ENCODE measurements around the gene DNAJC22. TPM values are rescaled to one million over a fixed set of nuclear protein-coding genes. Genes with fewer than 3 reads are reported as not detected.
"Not testable (repeated sequence)": the region's sequence is repeated elsewhere in the genome, so short reads cannot be mapped to it uniquely, and the experiment has no call there.

The DNAJC22 gene
- total RNA-seq, 1 experiment from 2014 or later: 47.7 TPM

DNA sequence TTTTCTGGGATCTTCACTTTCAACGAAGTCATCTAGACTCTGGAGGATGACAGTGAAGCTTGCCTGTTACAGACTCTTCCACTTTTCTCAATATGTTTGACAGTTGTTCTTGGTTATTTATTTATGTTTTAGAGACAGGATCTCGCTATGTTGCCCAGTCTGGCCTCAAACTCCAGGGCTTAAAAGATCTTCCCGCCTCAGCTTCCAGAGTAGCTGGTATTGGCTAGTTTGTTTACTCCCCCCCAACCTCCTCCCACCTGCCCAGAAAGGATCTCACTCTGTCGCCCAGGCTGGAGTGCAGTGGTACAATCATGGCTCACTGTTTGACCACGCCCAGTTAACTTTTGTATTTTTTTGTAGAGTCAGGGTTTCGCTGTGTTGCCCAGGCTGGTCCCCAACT lies 23.9 kb downstream of the DNAJC22 start:
- ChIA-PET POLR2A (no interaction called here), CTCF (interaction anchor here (1.6 kb wide), 1 partner anchor 12 kb away, joined by 6 read pairs; no protein-coding TSS in a partner anchor)
- no TSS peak for BruUV-seq (replicated peaks)
- DNase-seq: no peak
- Mint-ChIP-seq H3K36me3 (ENCODE audit: insufficient read depth, unreplicated experiment) (peaks cover 24% of the 10 kb centered on the region), H3K4me1 (ENCODE audit: low read depth, unreplicated experiment) (peaks cover 4% of the 10 kb centered on the region), H3K27me3 (ENCODE audit: insufficient read depth, unreplicated experiment) (no peaks in the 10 kb centered on the region), H3K4me3 (ENCODE audit: unreplicated experiment) (no peak overlapping the region), H3K9me3 (ENCODE audit: unreplicated experiment) (no peaks in the 10 kb centered on the region), H3K27ac (ENCODE audit: unreplicated experiment) (no peak overlapping the region)
- Histone ChIP-seq H3K9me3 (no peaks in the 10 kb centered on the region), H3K4me3 (ENCODE audit: low read depth, low read length) (no peak overlapping the region), H3K27me3 (replicated peaks; ENCODE audit: control insufficient read depth, insufficient read depth, low read length) (no peaks in the 10 kb centered on the region), H3K4me1 (peaks cover 17% of the 10 kb centered on the region), H3K36me3 (ENCODE audit: control insufficient read depth, insufficient read depth, low read length) (peaks cover 2% of the 10 kb centered on the region)
- intact Hi-C loops (cut with micrococcal nuclease; ENCODE audit: unreplicated experiment): no loop called here
- TF ChIP-seq, protein P1, sequence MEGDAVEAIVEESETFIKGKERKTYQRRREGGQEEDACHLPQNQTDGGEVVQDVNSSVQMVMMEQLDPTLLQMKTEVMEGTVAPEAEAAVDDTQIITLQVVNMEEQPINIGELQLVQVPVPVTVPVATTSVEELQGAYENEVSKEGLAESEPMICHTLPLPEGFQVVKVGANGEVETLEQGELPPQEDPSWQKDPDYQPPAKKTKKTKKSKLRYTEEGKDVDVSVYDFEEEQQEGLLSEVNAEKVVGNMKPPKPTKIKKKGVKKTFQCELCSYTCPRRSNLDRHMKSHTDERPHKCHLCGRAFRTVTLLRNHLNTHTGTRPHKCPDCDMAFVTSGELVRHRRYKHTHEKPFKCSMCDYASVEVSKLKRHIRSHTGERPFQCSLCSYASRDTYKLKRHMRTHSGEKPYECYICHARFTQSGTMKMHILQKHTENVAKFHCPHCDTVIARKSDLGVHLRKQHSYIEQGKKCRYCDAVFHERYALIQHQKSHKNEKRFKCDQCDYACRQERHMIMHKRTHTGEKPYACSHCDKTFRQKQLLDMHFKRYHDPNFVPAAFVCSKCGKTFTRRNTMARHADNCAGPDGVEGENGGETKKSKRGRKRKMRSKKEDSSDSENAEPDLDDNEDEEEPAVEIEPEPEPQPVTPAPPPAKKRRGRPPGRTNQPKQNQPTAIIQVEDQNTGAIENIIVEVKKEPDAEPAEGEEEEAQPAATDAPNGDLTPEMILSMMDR (IDR thresholded peaks at IDR 0.05; ENCODE audit: insufficient read depth in 1 of 2, low read depth in 1 of 2, low read length in 1 of 2, severe bottlenecking in 1 of 2, unreplicated experiment in 1 of 2): no peak

DNA sequence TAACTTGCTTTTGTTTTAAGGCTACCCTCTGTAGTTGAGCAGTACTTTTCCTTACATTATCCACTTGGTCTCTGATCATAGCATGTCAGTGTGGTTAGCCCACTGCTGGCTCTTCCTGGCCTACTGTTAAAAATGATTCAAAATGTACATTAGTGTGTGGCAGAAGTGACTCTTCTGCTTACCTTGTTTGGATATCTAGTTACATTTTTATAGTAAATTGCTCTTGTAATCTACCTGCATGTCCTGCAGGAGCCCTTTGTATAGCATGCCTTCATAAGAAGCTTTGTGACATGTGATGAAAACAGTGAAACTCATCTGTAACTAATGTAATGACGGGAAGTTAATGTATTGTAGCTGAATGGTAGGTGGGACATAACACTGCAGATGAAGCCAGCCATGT lies 28.7 kb downstream of the DNAJC22 start:
- peaks cover 3% of the 10 kb centered on the region for H3K36me3 ChIP-seq (ENCODE audit: control insufficient read depth, insufficient read depth, low read length)
- Mint-ChIP-seq H3K4me1 (ENCODE audit: low read depth, unreplicated experiment) (peaks cover 6% of the 10 kb centered on the region), H3K36me3 (ENCODE audit: insufficient read depth, unreplicated experiment) (peaks cover 20% of the 10 kb centered on the region), H3K27me3 (ENCODE audit: insufficient read depth, unreplicated experiment) (no peaks in the 10 kb centered on the region), H3K27ac (ENCODE audit: unreplicated experiment) (no peak overlapping the region), H3K9me3 (ENCODE audit: unreplicated experiment) (no peaks in the 10 kb centered on the region), H3K4me3 (ENCODE audit: unreplicated experiment) (no peak overlapping the region)
- ChIA-PET POLR2A (interaction anchor here (0.6 kb wide), 1 partner anchor 8 kb away, joined by 6 read pairs; the partner anchor contains the start of gene SPATS2), CTCF (interaction anchor here (1.0 kb wide), 1 partner anchor 205 kb away, joined by 5 read pairs; no protein-coding TSS in a partner anchor)
- DNase-seq: no peak
- TF ChIP-seq, protein P1 (IDR thresholded peaks at IDR 0.05; ENCODE audit: insufficient read depth in 1 of 2, low read depth in 1 of 2, low read length in 1 of 2, severe bottlenecking in 1 of 2, unreplicated experiment in 1 of 2): no peak
- H3K27me3 ChIP-seq (replicated peaks; ENCODE audit: control insufficient read depth, insufficient read depth, low read length): no peaks in the 10 kb centered on the region
- intact Hi-C loops (cut with micrococcal nuclease; ENCODE audit: unreplicated experiment): no loop called here
- peaks cover 6% of the 10 kb centered on the region for H3K4me1 ChIP-seq
- no peak overlapping the region for H3K4me3 ChIP-seq (ENCODE audit: low read depth, low read length)
- no peaks in the 10 kb centered on the region for H3K9me3 ChIP-seq
- no TSS peak for BruUV-seq (replicated peaks)

DNA sequence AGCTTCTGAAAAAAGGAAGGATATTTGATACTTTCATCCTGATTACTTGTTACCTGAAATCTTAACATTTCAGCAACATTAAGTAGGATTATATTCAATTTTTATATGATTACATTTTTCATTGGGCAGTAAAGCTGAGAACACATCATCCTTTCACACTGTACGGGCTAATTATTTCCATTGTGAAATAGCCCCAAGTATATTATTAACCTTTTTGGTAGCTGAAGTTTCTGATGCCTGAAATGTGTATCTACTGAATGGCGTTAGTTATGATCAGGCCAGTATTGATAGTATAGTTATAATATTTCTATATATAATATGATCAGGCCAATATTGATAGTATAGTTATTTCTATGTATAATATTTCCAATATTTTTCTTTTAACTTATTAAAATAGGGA lies 30.7 kb downstream of the DNAJC22 start:
- H3K4me3 Mint-ChIP-seq (ENCODE audit: unreplicated experiment): no peak overlapping the region

DNA sequence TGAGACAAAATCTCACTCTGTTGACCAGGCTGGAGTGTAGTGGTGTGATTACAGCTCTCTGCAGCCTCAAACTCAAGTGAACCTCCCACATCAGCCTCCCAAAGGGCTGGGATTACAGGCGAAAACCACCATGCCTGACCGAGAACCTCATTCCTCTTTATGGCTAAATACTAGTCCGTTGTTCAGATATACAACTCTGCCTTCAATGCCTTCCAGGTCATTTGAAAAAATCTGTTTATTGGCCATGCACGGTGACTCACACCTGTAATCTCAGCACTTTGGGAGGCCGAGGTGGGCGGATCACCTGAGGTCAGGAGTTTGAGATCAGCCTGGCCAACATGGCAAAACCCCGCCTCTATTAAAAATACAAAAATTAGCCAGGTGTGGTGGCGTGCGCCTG lies 33.5 kb downstream of the DNAJC22 start:
- H3K4me3 ChIP-seq (ENCODE audit: low read depth, low read length); H3K27me3 ChIP-seq (replicated peaks; ENCODE audit: control insufficient read depth, insufficient read depth, low read length); H3K36me3 ChIP-seq (ENCODE audit: control insufficient read depth, insufficient read depth, low read length); H3K4me3 Mint-ChIP-seq (ENCODE audit: unreplicated experiment); H3K27ac Mint-ChIP-seq (ENCODE audit: unreplicated experiment); H3K27me3 Mint-ChIP-seq (ENCODE audit: insufficient read depth, unreplicated experiment); DNase-seq; intact Hi-C loops (cut with micrococcal nuclease; ENCODE audit: unreplicated experiment); H3K9me3 Mint-ChIP-seq (ENCODE audit: unreplicated experiment); H3K36me3 Mint-ChIP-seq (ENCODE audit: insufficient read depth, unreplicated experiment); POLR2A ChIA-PET; H3K9me3 ChIP-seq; BruUV-seq (replicated peaks): not testable (repeated sequence)
- peaks cover 13% of the 10 kb centered on the region for H3K4me1 ChIP-seq
- CTCF ChIA-PET: interaction anchor here (0.7 kb wide), 1 partner anchor 56 kb away, joined by 3 read pairs; no protein-coding TSS in a partner anchor
- H3K4me1 Mint-ChIP-seq (ENCODE audit: low read depth, unreplicated experiment): peaks cover 15% of the 10 kb centered on the region

More for the DNA sequence above, 30.7 kb downstream of the DNAJC22 start:
- Mint-ChIP-seq H3K9me3 (ENCODE audit: unreplicated experiment) (no peaks in the 10 kb centered on the region), H3K36me3 (ENCODE audit: insufficient read depth, unreplicated experiment) (peaks cover 13% of the 10 kb centered on the region), H3K27me3 (ENCODE audit: insufficient read depth, unreplicated experiment) (no peaks in the 10 kb centered on the region), H3K4me1 (ENCODE audit: low read depth, unreplicated experiment) (peaks cover 14% of the 10 kb centered on the region), H3K27ac (ENCODE audit: unreplicated experiment) (no peak overlapping the region)
- no TSS peak for BruUV-seq (replicated peaks)
- POLR2A ChIA-PET: interaction anchor here (0.6 kb wide), 2 partner anchors 11 to 1861 kb away, joined by 4 read pairs; no protein-coding TSS in a partner anchor
- CTCF ChIA-PET: interaction anchor here (0.6 to 1.0 kb wide), 3 partner anchors 40 to 327 kb away, joined by 3 read pairs; no protein-coding TSS in a partner anchor
- TF ChIP-seq, protein P1 (IDR thresholded peaks at IDR 0.05; ENCODE audit: insufficient read depth in 1 of 2, low read depth in 1 of 2, low read length in 1 of 2, severe bottlenecking in 1 of 2, unreplicated experiment in 1 of 2): no peak
- H3K4me1 ChIP-seq: peaks cover 13% of the 10 kb centered on the region
- peaks cover 3% of the 10 kb centered on the region for H3K36me3 ChIP-seq (ENCODE audit: control insufficient read depth, insufficient read depth, low read length)
- intact Hi-C loops (cut with micrococcal nuclease; ENCODE audit: unreplicated experiment): no loop called here
- no peak overlapping the region for H3K4me3 ChIP-seq (ENCODE audit: low read depth, low read length)
- no peaks in the 10 kb centered on the region for H3K9me3 ChIP-seq
- DNase-seq: no peak
- H3K27me3 ChIP-seq (replicated peaks; ENCODE audit: control insufficient read depth, insufficient read depth, low read length): no peaks in the 10 kb centered on the region

All from Caco-2 (cell line).